SU-DHL-6 (cell line): ENCODE results near the gene SLC35B2.

Experiments
- EZH2phosphoT487 ChIP-seq: fragments of 200-600 bp; sonication (generic), shearing (Covaris generic); conservative IDR thresholded peaks from 2 replicates; pipeline ENCODE4 v1.6.1; 2018; ENCODE audit warnings: mild to moderate bottlenecking, antibody characterized with exemption, low read length, moderate library complexity, mixed read lengths
- TF ChIP-seq, protein P1 (sequence below): fragments of 200-600 bp; sonication (generic); IDR thresholded peaks from one replicate; pipeline ENCODE4 v1.5.1; 2017; ENCODE audit warnings: antibody characterized with exemption, mild to moderate bottlenecking, low read length, moderate library complexity; ENCODE audit not compliant: insufficient read depth, poor library complexity, severe bottlenecking

DNA sequence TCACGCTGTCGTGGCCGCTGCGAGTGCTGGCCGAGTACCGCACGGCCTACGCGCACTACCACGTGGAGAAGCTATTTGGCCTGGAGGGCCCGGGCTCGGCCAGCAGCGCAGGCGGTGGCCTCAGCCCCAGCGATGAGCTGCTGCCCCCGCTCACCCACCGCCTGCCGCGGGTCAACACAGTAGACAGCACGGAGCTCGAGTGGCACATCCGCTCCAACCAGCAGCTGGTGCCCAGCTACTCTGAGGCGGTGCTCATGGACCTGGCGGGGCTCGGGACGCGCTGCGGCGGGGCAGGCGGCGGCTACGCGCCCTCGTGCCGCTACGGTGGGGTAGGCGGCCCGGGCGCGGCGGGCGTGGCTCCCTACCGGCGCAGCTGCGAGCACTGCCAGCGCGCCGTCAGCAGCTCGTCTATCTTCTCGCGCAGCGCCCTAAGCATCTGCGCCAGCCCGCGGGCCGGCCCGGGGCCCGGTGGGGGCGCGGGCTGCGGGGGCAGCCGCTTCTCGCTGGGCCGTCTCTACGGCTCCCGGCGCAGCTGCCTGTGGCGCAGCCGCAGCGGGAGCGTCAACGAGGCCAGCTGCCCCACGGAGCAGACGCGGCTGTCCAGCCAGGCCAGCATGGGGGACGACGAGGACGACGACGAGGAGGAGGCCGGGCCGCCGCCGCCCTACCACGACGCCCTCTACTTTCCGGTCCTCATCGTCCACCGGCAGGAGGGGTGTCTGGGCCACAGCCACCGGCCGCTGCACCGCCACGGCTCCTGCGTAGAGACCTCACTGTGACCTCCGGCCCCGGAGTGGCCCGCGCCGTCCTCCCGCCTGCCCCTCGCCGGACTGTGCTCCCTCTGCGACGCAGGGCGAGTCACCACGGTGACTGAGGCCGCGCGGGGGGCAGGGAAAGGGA, 18.7 kb upstream of the SLC35B2 start:
- TF ChIP-seq, protein P1, sequence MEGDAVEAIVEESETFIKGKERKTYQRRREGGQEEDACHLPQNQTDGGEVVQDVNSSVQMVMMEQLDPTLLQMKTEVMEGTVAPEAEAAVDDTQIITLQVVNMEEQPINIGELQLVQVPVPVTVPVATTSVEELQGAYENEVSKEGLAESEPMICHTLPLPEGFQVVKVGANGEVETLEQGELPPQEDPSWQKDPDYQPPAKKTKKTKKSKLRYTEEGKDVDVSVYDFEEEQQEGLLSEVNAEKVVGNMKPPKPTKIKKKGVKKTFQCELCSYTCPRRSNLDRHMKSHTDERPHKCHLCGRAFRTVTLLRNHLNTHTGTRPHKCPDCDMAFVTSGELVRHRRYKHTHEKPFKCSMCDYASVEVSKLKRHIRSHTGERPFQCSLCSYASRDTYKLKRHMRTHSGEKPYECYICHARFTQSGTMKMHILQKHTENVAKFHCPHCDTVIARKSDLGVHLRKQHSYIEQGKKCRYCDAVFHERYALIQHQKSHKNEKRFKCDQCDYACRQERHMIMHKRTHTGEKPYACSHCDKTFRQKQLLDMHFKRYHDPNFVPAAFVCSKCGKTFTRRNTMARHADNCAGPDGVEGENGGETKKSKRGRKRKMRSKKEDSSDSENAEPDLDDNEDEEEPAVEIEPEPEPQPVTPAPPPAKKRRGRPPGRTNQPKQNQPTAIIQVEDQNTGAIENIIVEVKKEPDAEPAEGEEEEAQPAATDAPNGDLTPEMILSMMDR: no peak
- TF ChIP-seq EZH2phosphoT487: no peak
